Small intestine (tissue), 7 donors: ENCODE measurements around the gene OR5H2. TPM values are rescaled to one million over a fixed set of nuclear protein-coding genes. Genes with fewer than 3 reads are reported as not detected.

Experiments used
- DNase-seq, 2 donors: peaks; one replicate each; pipeline versions ENCODE4 v3.0.0 to v3.0.0-alpha.2; 2013
- FAIRE-seq: peaks from 2 replicates; lab custom pipeline; 2012; peaks lifted over from hg19 to GRCh38; lab: Jason Lieb, UNC
- H3K27ac ChIP-seq, 3 donors: one replicate each; pipeline ENCODE4 v1.5.1; 2013; ENCODE audit warnings: low read length in 2 of 3, mild to moderate bottlenecking in 2 of 3, control low read depth in 1 of 3, inconsistent platforms in 1 of 3, low read depth in 1 of 3, moderate library complexity in 1 of 3
- H3K27me3 ChIP-seq, 3 donors: one replicate each; pipeline ENCODE4 v1.6.1; 2013; ENCODE audit warnings: low read length in 3 of 3, inconsistent platforms in 1 of 3; ENCODE audit not compliant: control insufficient read depth in 3 of 3, insufficient read depth in 3 of 3
- H3K36me3 ChIP-seq, 3 donors: one replicate each; pipeline ENCODE4 v1.6.1; 2013; ENCODE audit warnings: low read length in 3 of 3, inconsistent platforms in 1 of 3, low read depth in 1 of 3, mild to moderate bottlenecking in 1 of 3, moderate library complexity in 1 of 3; ENCODE audit not compliant: control insufficient read depth in 3 of 3, insufficient read depth in 2 of 3
- H3K4me1 ChIP-seq, 3 donors: one replicate each; pipeline ENCODE4 v1.6.1; 2013; ENCODE audit warnings: low read length in 2 of 3, inconsistent platforms in 1 of 3, low read depth in 1 of 3, mild to moderate bottlenecking in 1 of 3, moderate library complexity in 1 of 3; ENCODE audit not compliant: control insufficient read depth in 3 of 3, insufficient read depth in 2 of 3
- H3K4me3 ChIP-seq, 3 donors: one replicate each; pipeline ENCODE4 v1.5.1; 2013; ENCODE audit warnings: low read length in 3 of 3, control low read depth in 1 of 3, inconsistent platforms in 1 of 3, low read depth in 1 of 3, mild to moderate bottlenecking in 1 of 3, moderate library complexity in 1 of 3
- H3K9me3 ChIP-seq, 2 donors: one replicate each; pipeline ENCODE4 v1.6.1; 2013; ENCODE audit warnings: low read depth in 1 of 2, low read length in 1 of 2; ENCODE audit not compliant: control insufficient read depth in 2 of 2, insufficient read depth in 1 of 2
- WGBS, 3 donors: extraction: QIAGEN DNeasy Blood & Tissue Kit; methylation state at CpG; one replicate each; pipeline ENCODE4 v1.1.7; 2013; 5-methylcytosine and 5-hydroxymethylcytosine counted together
- polyA plus RNA-seq, 4 donors: library from polyadenylated mRNA; stranded (reverse) in 3 of 4; unstranded in 1 of 4; fragments of 200-250 nt in 3 of 4; fragments of 120-200 nt in 1 of 4; gene quantifications; one replicate each; pipeline versions ENCODE4 v1.2.1 to v1.2.3, GENCODE V29; 2013
- donor health status: healthy with polysubstance abuse.
- donor health status: control.
- donor health status: control.
- donor health status: Bipolar disorder and iron deficiency.
- donor health status: healthy.

Gene OR5H2
- polyA plus RNA-seq, 4 donors = not detected

GRCh38 chr3:98263944-98264343 is 18.4 kb upstream of the OR5H2 start, which contains the start of gene OR5H6:
Gene OR5H6, plus strand, starts transcription at chr3:98264244. Its CDS starts 89 bp downstream, at chr3:98264333.
- no peak for FAIRE-seq

GRCh38 chr3:98269846-98270245 is 12.5 kb upstream of the OR5H2 start:
- peaks cover 0 to 19% of the 10 kb centered on the region in 2 donors for H3K9me3 ChIP-seq
- 78 to 86% (median 80%) methylated on average over 3 of the region's 3 CpGs for WGBS, 3 donors
- no peaks in the 10 kb centered on the region for H3K4me1 ChIP-seq
- H3K4me3 ChIP-seq = no peak overlapping the region
- H3K36me3 ChIP-seq = no peaks in the 10 kb centered on the region
- no peak overlapping the region for H3K27ac ChIP-seq
- H3K27me3 ChIP-seq = no peaks in the 10 kb centered on the region
- no peak for DNase-seq
- no peak for FAIRE-seq

More at GRCh38 chr3:98263944-98264343, 18.4 kb upstream of the OR5H2 start, which contains the start of gene OR5H6:
- H3K27ac ChIP-seq = no peak within 1 kb of the TSS
- H3K27me3 ChIP-seq = no peaks in the 10 kb centered on the region
- H3K9me3 ChIP-seq = peaks cover 0 to 12% of the 10 kb centered on the region in 2 donors
- no peaks in the 10 kb centered on the region for H3K4me1 ChIP-seq
- H3K4me3 ChIP-seq = no peak within 1 kb of the TSS
- WGBS, 3 donors = 73 to 82% (median 78%) methylated on average over 3 of the region's 3 CpGs
- DNase-seq = no peak
- no peaks in the 10 kb centered on the region for H3K36me3 ChIP-seq

- Histone ChIP-seq H3K4me3 (no peak overlapping the region), H3K4me1 (no peaks in the 10 kb centered on the region), H3K27ac (no peak overlapping the region), H3K27me3 (no peaks in the 10 kb centered on the region), H3K9me3 (peaks cover 2 to 22% of the 10 kb centered on the region in 2 donors), H3K36me3 (no peaks in the 10 kb centered on the region)
- WGBS, 3 donors = 76 to 79% (median 77%) methylated on average over 3 of the region's 3 CpGs
- DNase-seq (no peak), FAIRE-seq (no peak)
These were observed 10.2 kb upstream of the OR5H2 start for GRCh38 chr3:98272126-98272525.

GRCh38 chr3:98274914-98275313 is 7.4 kb upstream of the OR5H2 start:
- 75 to 86% (median 82%) methylated on average over 3 of the region's 3 CpGs for WGBS, 3 donors
- H3K36me3 ChIP-seq = no peaks in the 10 kb centered on the region
- H3K9me3 ChIP-seq = peaks cover 2 to 22% of the 10 kb centered on the region in 2 donors
- DNase-seq = no peak
- no peak overlapping the region for H3K4me3 ChIP-seq
- FAIRE-seq = no peak
- H3K4me1 ChIP-seq = no peaks in the 10 kb centered on the region
- H3K27me3 ChIP-seq = no peaks in the 10 kb centered on the region
- H3K27ac ChIP-seq = no peak overlapping the region

- FAIRE-seq = no peak
- no peaks in the 10 kb centered on the region for H3K27me3 ChIP-seq
- peaks cover 0 to 11% of the 10 kb centered on the region in 2 donors for H3K9me3 ChIP-seq
- DNase-seq = no peak
- no peak overlapping the region for H3K4me3 ChIP-seq
- H3K27ac ChIP-seq = no peak overlapping the region
- no peaks in the 10 kb centered on the region for H3K36me3 ChIP-seq
- H3K4me1 ChIP-seq = no peaks in the 10 kb centered on the region
- WGBS, 3 donors = 34 to 76% (median 61%) methylated on average over 1 of the region's 1 CpG
These were observed 8.6 kb downstream of the OR5H2 start for GRCh38 chr3:98290916-98291315.

GRCh38 chr3:98291332-98291957 is 9.1 kb downstream of the OR5H2 start:
- no peak for FAIRE-seq
- WGBS, 3 donors = 61 to 73% (median 73%) methylated on average over 10 of the region's 10 CpGs

GRCh38 chr3:98322101-98322500 is 39.8 kb downstream of the OR5H2 start:
- Histone ChIP-seq H3K4me3 (no peak overlapping the region), H3K36me3 (no peaks in the 10 kb centered on the region), H3K9me3 (no peaks in the 10 kb centered on the region), H3K27ac (no peak overlapping the region), H3K4me1 (no peaks in the 10 kb centered on the region), H3K27me3 (no peaks in the 10 kb centered on the region)
- 65 to 76% (median 67%) methylated on average over 2 of the region's 2 CpGs for WGBS, 3 donors
- no peak for FAIRE-seq
- no peak for DNase-seq

More at GRCh38 chr3:98291332-98291957, 9.1 kb downstream of the OR5H2 start:
- H3K4me1 ChIP-seq = no peaks in the 10 kb centered on the region
- no peaks in the 10 kb centered on the region for H3K36me3 ChIP-seq
- H3K27me3 ChIP-seq = no peaks in the 10 kb centered on the region
- no peak overlapping the region for H3K27ac ChIP-seq
- no peak for DNase-seq
- H3K4me3 ChIP-seq = no peak overlapping the region
- peaks cover 0 to 11% of the 10 kb centered on the region in 2 donors for H3K9me3 ChIP-seq

- no peak overlapping the region for H3K27ac ChIP-seq
- no peaks in the 10 kb centered on the region for H3K36me3 ChIP-seq
- FAIRE-seq (no peak), DNase-seq (no peak)
- H3K27me3 ChIP-seq = no peaks in the 10 kb centered on the region
- no peaks in the 10 kb centered on the region for H3K4me1 ChIP-seq
- no peaks in the 10 kb centered on the region for H3K9me3 ChIP-seq
- no peak overlapping the region for H3K4me3 ChIP-seq
- WGBS, 3 donors = 53 to 72% (median 59%) methylated on average over 2 of the region's 2 CpGs
These were observed 40.4 kb downstream of the OR5H2 start for GRCh38 chr3:98322686-98323085.

- no peak overlapping the region for H3K27ac ChIP-seq
- DNase-seq (no peak), FAIRE-seq (no peak)
- H3K4me3 ChIP-seq = no peak overlapping the region
- no peaks in the 10 kb centered on the region for H3K9me3 ChIP-seq
- no peaks in the 10 kb centered on the region for H3K4me1 ChIP-seq
- H3K27me3 ChIP-seq = no peaks in the 10 kb centered on the region
- no peaks in the 10 kb centered on the region for H3K36me3 ChIP-seq
These were observed 41.1 kb downstream of the OR5H2 start for GRCh38 chr3:98323425-98323824.
